Endometrial microvascular endothelial cells (primary cell): ENCODE measurements around the gene USP19. TPM values are rescaled to one million over a fixed set of nuclear protein-coding genes. Genes with fewer than 3 reads are reported as not detected.

ENCODE experiments used
- in situ Hi-C: cut with HindIII; loops from 2 replicates; pipeline ENCODE4 v1.10.0; 2017; ENCODE audit warnings: low sequenced_read_pairs, low pct_unique_long_range_greater_than_20kb; ENCODE audit errors: inconsistent ontology term
- total RNA-seq: library from RNA; depleted of rRNA; stranded (reverse); fragments of >200 nt; gene quantifications from one replicate; pipeline ENCODE4 v1.2.3, GENCODE V29; 2015; ENCODE audit errors: inconsistent ontology term

USP19 gene, protein sequence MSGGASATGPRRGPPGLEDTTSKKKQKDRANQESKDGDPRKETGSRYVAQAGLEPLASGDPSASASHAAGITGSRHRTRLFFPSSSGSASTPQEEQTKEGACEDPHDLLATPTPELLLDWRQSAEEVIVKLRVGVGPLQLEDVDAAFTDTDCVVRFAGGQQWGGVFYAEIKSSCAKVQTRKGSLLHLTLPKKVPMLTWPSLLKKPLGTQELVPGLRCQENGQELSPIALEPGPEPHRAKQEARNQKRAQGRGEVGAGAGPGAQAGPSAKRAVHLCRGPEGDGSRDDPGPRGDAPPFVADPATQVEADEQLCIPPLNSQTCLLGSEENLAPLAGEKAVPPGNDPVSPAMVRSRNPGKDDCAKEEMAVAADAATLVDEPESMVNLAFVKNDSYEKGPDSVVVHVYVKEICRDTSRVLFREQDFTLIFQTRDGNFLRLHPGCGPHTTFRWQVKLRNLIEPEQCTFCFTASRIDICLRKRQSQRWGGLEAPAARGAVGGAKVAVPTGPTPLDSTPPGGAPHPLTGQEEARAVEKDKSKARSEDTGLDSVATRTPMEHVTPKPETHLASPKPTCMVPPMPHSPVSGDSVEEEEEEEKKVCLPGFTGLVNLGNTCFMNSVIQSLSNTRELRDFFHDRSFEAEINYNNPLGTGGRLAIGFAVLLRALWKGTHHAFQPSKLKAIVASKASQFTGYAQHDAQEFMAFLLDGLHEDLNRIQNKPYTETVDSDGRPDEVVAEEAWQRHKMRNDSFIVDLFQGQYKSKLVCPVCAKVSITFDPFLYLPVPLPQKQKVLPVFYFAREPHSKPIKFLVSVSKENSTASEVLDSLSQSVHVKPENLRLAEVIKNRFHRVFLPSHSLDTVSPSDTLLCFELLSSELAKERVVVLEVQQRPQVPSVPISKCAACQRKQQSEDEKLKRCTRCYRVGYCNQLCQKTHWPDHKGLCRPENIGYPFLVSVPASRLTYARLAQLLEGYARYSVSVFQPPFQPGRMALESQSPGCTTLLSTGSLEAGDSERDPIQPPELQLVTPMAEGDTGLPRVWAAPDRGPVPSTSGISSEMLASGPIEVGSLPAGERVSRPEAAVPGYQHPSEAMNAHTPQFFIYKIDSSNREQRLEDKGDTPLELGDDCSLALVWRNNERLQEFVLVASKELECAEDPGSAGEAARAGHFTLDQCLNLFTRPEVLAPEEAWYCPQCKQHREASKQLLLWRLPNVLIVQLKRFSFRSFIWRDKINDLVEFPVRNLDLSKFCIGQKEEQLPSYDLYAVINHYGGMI (N-terminal part only)
- total RNA-seq = 37.3 TPM

DNA sequence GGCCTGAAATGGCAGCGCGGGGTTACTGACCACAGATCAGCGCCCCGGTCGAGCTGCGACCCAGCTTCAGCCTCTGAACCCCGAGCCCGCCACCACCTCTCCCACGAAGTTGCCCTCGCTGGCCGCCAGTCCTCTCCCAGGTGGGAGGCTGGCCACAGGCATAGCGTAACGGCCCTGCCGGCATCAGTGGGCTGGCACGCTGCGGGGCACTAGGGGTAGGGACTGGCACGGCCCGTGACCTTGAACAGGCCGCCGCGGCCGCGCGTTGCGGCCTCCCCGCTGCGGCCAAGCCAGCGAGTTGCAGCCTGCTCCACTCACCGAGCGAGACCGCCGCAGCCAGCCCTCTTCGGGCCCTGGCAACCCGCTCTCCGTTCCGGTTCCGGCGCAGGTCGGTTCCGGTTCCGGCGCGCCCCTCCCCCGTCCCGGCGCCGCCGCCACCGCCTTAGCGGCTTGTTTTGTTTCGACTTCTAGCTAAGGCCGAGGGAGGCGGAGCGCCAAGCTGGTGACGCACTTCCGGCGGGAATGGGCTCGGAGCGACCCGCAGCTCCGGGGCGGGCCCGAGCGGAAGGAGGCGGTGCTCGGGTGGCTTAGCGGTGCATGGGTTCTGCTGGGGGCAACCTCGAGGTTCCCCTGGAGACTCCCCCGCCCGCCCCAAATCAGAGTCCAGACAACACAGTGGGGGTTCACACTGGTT is at the start of gene USP19:
Gene USP19, minus strand, starts transcription at position 386 of the 694 bp plus-strand sequence. CDS start 1,678 bp downstream, outside the sequence.
- in situ Hi-C loops = no loop called here

DNA sequence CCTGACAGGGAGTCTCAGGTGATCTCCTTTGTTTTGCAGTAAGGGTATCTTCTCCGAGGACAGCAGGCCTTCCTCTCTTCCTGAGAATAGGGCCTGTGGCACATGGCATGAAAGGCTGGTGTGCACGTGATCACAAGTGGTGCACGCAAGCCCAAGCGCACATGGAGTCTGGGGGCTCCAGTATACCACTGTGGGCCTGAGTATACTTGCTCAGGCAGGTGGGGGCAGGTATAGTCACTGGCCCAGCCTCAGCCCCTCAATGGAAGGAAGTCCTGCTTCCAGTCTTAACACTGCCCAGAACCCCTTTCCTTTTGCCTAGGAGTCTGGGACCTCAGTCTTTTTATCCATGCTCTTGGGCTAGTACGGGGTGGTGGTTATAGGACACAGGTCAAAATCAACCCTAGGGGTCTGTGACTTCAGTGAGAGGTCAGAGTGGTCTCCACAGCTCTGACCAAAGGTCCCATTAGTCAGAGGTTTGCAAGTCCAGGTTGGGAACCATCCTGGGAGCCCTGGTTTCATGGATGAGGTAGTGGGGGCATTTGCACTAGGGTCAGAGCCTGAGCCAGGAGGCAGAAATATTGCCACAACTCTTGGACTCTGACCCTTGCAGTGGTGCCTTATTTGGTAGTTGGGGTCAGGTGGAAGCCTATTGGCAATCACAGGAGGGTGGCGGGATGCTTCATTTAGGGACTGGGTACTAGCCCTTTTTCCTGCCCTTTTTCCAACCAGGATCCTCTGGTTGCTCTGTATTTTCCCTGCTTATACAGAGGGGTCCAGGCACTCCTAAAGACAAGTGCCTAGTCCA is 46.3 kb upstream of the USP19 start:
- in situ Hi-C loops = no loop called here

DNA sequence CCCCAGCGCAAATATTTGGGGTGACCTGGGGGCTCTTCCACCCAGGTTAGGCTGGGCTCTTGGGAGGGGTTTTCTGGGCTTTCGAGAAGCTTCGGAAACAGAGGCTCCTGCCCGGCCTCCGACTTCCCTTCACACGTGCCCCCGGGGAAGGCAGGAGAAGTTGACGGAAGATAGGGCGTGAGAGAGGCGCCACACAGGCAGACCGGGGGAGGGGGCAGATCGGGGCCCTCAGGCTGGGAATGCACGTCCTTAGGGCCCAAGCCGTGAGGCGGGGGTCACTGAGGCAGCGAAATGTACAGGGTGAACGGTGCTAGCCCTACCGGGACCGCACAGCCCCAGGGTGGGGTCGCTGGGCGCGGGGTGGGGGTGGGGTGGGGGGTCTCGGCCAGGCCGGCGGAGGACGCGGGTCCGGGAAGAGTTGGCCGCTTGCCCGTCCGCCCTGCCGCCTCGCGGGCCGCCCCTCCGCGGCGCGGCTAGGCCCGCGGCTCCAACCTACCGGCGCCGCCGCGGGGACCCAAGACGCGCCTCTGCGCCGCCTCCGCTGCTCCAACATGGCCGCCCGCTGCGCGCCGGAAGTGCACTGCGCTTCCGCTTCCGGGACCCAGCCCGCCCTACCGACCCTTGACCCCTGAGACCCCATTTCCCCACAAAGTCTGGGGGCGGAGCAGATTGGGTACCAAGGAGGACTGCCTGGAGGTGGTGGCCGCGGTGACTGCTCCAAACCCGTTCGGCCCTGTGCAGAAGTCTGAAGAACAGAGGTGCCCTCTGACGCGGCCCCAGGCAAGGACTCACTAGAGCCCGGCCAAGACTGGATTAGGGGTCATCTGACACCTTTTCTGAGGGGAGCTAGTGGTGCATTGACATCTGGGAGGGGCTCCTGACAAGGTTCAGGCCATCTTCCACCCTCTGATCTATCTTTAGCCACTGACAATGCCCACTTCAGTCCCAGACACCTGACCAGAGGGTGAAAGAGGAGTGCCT is 45.4 kb upstream of the USP19 start, which contains the start of gene CCDC71:
Gene CCDC71, minus strand, starts transcription at position 561 of the 981 bp plus-strand sequence. CDS start 2,123 bp downstream, outside the sequence.
- in situ Hi-C loops = no loop called here

DNA sequence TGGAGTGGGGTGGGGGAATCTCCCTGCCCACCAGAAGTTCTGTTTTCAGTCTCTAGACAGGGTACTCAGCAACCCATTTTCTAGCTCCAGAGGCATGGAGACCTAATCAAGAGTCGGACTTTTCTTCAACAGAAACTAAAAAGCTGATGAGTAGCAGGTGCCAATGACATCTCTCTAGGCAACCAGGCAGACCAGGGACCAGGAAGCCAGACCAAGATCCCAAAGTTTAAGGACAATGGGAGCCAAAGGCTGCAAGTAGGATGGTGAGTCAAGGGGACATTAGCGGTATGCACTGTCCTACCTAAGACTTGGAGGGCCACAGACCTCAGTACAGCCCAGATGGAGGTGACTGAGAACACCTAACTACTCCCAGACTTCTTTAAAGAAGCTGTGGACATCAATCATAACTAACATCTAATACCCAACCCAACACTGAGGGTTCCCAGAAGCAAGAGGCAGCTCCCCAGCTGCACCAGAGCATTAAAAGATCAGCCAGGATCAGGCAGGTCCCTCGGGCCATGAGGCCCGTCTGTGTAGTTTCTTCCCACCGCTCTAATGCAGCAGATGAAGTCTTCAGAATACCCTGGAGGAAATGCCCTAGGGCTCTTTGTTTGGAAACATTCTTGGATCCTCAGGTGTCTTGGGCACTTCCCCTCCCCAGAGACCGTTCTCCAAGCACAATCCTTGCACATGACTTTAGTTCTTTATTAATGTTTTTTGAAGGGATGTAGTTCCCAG is 44.5 kb upstream of the USP19 start:
- in situ Hi-C loops = no loop called here

DNA sequence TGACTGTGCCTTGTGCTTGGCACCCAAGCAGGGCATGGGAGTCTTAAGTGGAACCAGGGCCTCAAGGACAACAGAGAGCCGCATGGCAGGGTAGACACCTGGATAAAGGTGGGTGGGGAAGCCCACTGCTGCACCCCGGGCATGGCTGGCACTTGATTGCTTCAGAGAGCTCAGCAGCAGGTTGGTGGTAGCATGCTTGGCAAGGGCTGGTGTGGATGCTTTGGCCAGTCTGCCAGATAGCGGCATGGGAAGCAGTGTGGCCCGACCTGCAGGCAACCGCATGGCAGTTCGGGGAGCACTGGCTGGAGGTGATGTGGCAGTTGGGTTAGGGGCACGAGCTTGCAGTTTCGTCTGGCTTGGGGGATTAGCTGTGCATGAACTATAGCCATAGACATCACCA is 43.0 kb upstream of the USP19 start:
- in situ Hi-C loops = no loop called here

DNA sequence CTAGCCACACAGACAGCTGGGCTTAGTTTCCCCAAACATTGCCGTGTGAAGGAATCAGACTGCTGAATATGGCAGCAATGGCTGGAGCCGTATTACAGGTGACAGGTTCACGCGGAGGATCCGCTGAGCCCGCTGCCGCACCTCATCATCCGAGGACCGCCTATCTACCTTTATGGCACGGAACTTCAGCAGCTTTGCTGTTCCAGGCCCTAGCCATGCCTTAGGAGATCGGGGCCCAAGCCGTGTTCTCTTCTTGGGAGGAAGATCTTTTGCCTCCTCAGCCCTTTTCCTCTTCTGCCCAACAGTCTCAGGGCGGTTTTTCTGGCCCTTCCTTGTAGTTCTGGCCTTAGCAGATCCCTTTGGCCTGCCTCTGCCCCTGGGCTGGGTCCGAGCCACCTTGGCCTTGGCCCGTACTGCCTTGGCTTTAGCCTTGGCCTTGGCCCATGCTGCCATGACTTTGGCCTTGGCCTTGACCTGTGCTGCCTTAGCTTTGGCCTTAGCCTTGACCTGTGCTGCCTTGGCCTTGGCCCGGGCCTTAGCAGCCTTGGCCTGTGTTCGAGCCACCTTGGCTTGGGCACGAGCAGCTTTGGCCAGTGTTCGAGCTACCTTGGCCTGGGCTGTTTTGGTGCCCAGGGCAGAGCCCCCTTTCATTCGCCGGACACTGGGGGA is 42.3 kb upstream of the USP19 start:
- in situ Hi-C loops = no loop called here

DNA sequence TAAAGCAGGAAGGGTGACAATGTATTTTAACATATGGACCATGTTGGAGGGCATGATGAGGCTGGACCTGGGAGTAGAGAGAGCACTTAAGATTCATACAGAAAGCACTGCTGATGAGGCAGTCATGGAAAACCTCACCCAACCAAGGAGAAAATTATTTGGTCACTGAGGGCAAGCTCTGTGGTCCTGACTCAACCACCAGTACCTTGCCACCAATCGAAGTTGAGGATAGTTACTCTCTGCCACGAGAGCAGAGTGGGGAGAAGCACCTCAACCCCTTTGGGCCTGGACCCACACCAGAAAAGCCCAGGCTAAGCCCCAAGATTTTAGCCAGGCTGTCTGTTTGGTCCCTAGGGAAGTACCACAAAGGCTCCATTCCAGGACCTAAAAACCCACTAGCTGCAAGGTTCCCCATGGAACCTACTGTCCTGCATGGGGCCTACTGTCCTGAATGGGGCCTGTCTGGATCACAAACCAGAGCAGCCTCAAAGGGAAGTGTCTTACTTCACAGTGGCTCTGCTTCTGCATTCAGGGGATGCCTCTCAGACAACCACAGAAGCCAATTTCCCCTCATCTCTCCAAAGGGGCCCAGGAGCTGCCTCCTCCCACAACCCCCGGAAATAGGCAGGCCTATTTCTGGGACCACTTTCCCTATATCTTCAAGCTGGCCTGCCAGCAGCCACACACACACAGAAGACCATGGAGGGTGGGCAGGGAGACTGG is 41.3 kb upstream of the USP19 start:
- in situ Hi-C loops = no loop called here

DNA sequence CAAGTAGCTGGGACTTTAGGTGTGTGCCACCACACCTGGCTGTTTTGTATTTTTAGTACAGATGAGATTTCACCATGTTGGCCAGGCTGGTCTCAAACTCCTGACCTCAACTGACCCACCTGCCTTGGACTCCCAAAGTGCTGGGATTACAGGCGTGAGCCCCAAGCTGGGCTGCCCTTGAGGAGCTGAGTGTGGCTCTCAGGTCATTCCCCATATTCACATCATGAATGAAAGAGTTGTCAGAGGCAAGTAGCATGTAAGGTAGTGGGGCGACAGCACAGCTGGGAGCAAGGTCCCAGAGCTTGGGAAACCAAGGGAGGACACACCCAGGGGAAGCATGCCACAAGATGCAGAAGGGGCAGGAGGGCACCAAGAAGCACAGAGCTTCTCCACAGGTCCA is 40.6 kb upstream of the USP19 start:
- in situ Hi-C loops = no loop called here

DNA sequence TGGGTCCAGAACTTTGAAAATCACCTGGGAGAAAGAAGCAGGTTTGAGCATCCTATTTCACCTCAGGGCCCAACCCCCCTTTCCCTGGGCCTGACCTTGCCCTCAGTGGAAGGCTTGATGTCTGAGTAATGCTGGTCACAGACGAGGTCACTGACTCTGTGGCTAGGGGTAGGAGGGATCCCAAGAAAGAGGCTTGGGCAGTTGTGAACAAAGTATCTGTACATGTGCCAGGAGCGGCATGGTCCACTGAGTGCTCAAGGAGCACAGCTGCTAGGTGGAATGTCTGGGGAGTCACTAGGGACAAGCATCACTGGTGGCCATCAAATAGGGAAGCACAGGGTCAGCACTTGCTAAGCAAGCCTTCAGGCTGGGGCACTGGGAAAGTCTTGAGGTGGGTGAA is 38.2 kb upstream of the USP19 start:
- in situ Hi-C loops = no loop called here

DNA sequence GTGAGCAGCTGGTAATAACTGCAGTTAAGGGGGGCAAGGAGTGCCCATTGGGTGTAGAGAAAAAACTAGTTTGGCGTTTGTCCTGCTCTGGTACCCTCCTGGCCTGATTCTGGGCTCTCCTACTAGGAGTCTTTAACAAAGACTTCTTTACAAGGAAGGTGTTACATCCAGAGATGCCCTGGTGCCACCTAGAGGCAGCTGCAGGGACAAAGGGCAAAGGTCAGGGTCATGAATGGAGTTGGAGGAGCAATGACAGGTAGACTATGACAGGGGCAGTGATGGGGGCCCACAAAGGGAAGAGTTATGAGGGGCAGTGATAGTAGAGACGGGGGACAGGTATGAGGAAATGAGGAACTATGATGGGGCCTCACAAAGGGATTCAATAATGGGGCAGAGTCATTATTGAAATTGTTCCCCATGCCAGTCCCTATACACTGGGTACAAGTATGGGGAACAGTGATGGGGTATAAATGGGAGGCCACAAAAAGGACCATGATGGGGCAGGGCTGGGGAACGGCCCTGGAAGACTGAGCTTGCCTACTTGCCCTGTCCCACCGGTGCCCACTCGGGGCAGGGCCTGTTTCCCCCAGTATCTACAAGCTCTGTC is 37.6 kb upstream of the USP19 start:
- in situ Hi-C loops = no loop called here

DNA sequence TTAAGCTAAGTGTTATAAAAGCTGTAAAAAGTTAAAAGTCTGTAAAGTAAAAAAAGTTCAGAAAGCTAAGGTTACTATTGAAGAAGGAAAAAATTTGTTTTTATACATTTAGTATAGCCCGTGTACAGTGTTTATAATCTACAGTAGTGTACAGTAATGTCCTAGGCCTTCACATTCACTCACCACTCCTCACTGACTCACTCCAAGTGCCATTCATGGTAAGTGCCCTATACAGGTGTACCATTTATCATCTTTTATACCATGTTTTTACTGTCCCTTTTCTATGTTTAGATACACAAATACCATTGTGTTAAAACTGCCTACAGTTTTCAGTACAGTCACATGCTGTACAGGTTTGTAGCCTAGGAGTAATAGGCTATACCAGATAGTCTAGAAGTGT is 36.7 kb upstream of the USP19 start:
- in situ Hi-C loops = no loop called here

DNA sequence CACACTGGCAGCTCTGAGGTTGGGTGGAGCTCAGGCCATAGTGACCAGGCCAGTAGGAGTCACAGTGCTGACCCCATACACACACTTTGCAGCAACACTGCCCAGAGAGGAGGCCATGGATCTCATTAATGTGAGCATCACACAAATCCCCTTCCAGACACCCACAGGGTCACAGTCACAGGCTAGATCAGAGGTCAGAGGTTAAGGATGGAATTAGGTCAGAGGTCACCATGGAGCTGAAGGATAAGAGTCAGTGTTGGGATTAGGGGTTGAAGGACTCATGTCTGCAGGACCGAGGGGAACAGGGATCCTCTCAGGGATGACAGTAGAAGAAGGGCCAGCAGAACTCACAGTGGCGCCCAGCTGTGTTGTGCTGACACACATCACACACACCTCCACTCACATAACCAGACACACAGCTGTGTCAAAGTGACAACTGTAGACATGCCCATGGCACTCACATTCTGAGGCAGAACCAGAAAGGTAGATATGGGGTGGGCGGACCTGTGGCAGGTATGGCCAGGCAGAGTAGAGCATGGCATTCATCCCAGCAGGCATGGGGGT is 32.8 kb upstream of the USP19 start:
- in situ Hi-C loops = no loop called here

DNA sequence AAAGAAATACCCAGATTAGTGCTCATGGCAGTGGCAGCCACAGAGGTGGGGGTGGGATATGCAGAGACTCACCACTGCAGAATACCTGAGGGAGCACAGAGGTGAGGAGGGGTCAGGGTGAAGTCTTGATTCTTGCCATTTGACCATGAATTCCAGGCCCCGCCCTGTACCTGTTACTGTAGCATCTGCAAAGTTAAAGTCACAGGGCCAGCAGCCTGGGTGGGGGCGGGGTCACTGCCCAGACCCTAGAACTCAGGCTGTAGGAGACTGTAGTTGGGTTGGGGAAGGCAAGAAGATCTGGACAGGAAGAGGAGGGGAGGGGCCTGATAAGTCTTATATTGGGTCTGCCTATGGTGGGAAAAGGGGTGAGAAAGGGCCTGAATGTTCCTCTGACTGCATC is 31.0 kb upstream of the USP19 start:
- in situ Hi-C loops = no loop called here

DNA sequence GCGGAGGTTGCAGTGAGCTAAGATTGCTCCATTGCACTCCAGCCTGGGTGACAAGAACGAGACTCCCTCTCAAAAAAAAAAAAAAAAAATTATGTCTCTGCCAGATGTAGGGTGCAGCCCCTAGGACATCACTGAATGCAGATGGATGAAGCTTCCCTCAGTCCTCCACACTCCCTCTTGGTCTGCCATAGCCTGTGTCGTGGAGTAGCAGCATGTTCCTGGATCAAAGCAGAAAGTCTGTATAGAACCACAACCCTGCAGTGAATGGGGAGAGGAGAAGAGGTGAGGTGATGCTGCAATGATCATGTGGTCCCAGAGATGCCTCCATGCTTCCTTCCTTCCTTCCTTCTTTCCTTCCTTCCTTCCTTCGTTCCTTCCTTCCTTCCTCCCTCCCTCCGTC is 27.5 kb upstream of the USP19 start:
- in situ Hi-C loops = no loop called here
